Fibroblast of upper back skin (primary cell): Measurements from ENCODE around the gene NDC1.
"Not testable (repeated sequence)": the region's sequence is repeated elsewhere in the genome, so short reads cannot be mapped to it uniquely, and the experiment has no call there.

Experiments
- DNase-seq: peaks from one replicate; pipeline ENCODE4 v3.0.0-alpha.2; 2013

Gene NDC1

GRCh38 chr1:53821380-53821779 lies 16.7 kb downstream of the NDC1 start:
- DNase-seq = no peak

DNA sequence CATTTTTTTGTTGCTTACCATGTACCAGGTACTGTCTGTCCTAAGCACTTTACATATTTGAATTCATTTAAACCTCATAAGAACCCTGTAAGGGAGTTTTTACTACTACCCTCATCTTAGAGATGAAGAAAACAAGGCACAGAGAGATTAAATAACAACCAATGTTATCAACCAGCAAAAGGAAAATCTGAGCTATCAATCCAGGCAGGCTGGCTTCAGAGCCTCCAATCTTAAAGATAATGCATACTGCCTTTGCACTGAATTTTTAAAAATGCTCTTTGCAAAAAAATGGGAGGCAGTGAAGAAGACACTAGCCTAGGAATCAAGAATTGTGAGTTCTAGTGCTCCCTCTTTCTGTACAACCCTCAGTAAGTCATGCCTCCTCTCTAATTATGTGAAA lies 18.7 kb downstream of the NDC1 start:
- DNase-seq = no peak

DNA sequence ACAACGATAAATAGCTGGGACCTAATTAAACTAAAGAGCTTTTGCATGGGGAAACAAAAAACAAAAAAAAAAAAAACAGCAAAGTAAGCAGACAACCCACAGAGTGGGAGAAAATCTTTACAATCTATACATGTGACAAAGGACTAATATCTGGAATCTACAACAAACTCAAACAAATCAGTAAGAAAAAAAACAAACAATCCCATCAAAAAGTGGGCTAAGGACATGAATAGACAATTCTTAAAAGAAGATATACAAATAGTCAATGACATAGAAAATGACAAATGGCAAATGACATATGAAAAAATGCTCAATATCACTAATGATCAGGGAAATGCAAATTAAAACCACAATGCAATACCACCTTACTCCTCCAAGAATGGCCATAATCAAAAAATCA lies 21.5 kb downstream of the NDC1 start:
- not testable (repeated sequence) for DNase-seq

- DNase-seq = not testable (repeated sequence)
These were observed 22.6 kb downstream of the NDC1 start for GRCh38 chr1:53815484-53815883.

- peak; percentile 14 for DNase-seq
These were observed 26.7 kb downstream of the NDC1 start for GRCh38 chr1:53811414-53811851.

DNA sequence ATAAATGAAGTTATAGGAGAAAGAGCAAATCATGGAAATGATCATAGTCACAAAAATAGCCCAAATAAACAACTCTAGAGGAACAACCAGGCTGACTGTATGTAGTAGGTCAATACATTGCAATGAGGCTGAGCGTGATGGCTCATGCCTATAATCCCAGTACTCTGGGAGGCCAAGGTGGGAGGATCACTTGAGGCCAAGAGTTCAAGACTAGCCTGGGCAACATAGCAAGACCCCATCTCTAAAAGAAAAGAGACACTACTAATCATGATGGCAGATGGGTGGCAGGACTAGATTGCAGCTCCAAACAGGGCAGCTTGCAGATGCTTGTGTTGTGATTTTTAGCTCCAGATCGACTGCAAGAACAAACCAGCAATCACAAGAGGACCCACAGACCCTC lies 27.6 kb downstream of the NDC1 start:
- DNase-seq = no peak

DNA sequence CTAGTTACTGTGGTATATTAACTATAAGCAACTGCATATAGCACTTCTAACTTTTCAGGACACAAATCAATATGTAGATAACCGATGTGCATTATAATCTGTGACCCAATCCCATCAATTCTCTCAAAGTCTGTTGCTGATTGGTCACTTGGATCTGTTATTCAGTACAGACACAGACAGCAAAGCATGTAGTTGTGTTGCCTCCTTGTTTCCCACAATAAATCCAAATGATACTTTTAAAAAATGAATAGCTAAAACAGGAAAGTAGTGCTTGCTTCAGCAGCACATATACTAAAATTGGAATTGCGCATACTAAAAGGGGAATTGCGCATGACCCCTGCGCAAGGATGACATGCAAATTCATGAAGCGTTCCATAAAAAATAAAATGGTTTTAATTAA lies 28.1 kb downstream of the NDC1 start:
- DNase-seq = no peak

DNA sequence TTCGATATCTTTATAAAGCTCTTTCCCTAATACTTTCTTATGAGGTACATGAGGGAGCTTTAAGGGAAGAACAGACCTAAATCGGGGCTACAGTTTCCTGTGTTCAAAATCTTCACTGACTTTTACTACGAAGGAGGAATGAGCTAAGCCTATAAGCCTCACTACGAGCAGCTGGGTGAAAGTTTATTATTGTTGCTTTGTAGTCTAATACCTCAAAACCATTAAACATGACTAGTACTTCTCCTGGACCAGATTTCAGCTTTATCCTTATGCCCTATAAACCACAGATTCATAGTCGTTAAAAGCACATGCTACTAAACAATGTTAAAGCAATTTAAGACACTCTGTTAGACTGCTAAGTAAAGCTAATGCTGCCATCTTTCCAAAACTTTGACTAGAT lies 30.2 kb downstream of the NDC1 start:
- DNase-seq = peak; percentile 31

DNA sequence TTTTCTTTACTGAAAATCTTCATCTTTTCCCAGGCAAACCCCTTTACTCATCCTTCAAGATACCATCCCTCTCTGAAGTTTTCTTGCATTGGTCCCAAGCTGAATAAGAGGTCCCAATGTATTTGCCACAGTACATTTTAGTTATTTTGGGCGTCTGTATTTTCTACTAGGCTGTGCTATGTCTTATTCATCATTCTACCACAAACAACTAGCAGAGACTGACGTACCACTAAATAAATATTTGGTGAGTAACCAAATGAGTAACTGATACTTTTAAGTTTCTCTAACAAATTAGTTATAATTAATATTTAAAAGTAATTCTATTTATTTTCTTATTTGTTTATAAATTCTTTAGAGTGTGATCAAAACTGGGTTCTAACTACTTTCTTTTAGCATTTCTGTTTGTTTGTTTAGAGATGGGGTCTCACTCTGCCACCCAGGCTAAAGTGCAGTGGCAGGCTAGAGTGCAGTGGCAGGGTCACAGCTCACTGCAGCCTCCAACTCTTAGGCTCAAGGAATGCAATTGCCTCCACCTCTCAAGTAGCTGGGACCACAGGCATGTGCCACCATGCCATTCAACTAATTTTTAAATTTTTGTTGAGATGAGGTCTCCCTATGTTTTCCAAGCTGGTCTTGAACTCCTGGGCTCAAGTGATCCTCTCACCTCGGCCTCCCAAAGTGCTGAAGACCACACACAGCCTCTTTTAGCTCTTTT lies 33.1 kb downstream of the NDC1 start:
- DNase-seq = no peak

DNA sequence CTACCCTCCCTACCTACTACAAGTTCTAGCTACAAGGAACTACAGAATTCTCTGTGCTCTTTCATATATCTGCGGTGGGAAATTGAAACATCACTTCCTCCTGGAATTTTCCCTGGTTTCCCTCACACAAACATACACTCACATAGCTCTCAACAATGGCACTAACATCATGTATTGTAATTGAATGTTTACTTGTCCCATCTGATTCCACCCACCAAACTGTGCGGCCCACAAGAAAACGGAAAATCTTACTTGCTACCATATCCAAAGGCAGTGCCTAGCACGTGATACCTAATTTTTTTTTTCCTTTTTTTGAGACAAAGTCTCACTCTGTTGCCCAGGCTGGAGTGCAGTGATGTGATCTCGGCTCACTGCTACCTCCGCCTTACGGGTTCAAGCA lies 33.9 kb downstream of the NDC1 start:
- no peak for DNase-seq

DNA sequence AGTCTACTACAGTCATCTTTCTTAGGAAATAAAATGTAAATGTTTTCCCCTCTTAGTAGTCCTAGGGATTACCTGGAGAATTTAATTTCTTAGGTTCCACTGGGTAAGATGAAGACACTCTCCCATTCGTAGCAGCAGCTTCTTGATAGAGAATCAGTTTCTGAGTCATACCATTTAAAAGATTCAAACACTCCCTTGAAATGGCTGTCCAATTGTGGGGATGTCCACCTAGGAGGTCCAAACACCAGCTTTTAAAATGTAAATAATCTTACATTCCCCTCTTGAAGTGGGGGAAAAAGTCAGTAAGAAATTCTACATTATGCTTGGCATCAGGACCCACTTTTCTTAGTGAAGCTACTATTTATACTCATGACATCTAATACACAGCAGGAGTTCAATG lies 37.5 kb downstream of the NDC1 start:
- DNase-seq = no peak

GRCh38 chr1:53799141-53799540 lies 39.0 kb downstream of the NDC1 start:
- peak; percentile 37 for DNase-seq

- DNase-seq = no peak
These were observed 45.3 kb downstream of the NDC1 start for GRCh38 chr1:53792806-53793205.

DNA sequence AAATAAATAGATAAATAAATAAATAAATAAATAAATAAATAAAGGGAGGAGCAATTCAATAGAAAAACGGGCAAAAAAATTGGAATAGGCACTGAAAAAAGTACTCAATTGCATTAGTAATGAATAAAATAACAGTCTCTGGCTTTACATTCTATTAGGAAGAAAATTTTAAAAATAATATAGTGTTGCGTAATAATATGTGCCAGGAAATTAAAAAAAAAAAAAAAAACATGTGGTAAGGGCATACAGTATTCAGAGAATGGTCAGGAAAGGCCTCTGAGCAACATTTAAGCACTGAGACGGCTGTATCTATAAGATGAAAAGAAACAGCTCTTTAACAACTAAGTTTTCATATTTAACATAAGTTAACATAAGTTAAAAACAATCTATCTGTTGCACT lies 50.4 kb downstream of the NDC1 start:
- DNase-seq = no peak

DNA sequence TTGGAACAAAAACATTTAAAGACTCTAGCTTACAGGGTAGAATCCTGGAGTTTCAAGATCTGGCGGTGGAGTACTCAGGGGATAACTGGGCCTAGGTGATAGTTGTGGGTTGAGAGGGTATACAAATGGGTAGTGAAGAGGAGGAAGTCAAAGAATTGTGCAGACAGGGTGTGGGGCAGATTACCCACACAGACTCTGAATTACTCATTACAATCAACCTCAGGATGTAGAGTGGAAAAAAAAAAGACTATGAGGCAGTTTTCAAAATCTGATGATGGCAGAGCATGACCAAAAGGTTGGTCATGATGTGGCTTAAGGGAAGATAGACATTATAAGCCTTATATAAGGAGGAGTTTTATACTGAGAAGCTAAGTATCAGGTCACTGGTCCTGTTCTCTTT lies 55.0 kb downstream of the NDC1 start:
- peak; percentile 47 for DNase-seq

DNA sequence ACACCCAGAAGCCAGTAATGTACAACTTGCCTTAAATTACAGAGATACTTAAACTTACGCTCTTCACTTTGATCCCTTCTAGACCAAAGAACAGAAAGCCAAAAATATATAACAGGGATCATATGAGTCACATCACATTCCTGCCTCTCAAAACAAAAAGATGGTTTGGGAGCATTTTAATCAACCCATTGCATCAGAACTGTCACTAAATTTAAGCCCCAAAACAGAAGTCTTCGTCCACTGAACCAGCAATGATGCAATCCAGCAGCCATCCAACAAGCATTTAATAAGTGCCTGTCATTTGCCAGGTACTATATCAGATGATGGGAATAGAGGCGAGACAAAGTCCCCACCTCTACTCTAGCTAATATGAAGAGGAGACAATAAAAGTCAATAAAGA lies 56.4 kb downstream of the NDC1 start:
- peak; percentile 89 for DNase-seq

DNA sequence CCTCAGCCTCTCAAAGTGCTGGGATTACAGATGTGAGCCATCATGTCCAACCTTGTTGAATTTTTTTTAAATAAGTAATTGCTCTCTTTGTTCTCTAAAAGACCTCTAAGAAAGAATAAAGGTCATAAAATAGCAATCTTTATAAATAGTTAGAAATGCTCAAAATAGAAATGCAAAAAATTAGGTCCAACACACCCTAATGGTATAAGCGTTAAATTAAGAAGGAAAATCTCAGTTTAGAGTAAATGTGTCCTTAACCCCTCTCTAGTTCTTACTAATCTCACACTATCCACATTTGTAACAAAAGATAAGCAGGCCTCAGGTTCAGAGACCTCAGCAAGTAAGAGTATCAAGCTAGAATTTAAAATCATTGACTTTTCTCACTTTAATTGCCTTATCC lies 60.8 kb downstream of the NDC1 start:
- no peak for DNase-seq

GRCh38 chr1:53771648-53772047 lies 66.4 kb downstream of the NDC1 start:
- DNase-seq = peak; percentile 81

GRCh38 chr1:53769780-53770179 lies 68.3 kb downstream of the NDC1 start:
- DNase-seq = peak; percentile 81

DNA sequence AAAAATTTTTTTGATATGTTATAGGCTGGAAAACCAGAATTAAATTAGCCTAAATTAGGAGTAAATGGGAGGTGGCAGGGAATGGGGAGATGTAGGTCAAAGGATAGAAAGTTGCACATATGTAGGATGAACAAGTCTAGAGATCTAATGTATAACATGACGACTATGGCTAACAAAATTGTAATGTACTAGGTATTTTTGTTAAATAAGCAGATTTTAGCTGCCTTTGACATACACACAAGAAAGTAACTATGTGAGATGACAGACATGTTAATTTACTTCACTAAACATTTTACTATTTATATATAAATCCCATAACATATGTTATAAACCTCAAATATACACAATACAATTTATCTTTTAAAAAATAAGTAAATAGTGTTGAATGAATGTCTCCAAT lies 68.9 kb downstream of the NDC1 start:
- DNase-seq = no peak

DNA sequence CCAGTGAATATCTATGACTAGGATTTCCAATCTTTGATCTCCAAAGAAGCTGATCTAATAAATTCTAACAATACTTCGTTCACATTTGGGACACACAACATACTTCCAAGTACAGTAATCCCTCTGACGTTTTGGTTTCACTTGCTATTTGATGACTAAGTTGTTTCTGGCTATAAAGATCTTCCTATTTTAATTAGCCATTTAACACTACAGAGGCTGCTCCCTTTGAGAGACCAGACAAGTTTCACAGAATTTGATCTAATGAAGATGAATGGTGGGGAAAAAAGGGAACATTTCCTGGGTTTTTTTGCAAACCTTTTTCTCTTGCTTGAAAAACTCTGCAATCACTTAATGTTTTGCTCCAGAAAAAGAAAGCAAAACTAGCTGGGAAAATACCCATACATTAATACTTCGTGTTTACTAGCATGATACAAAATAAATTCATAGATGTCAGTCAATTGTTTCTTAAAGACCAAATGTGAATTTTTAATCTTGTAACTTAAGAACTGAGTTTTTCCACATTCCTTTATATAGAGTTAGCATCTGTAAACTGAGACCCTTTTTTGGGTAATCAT lies 71.2 kb downstream of the NDC1 start:
- peak; percentile 58 for DNase-seq

- DNase-seq = no peak
These were observed 71.8 kb downstream of the NDC1 start for GRCh38 chr1:53766194-53766742.

GRCh38 chr1:53765657-53766056 lies 72.4 kb downstream of the NDC1 start:
- DNase-seq = peak; percentile 61

DNA sequence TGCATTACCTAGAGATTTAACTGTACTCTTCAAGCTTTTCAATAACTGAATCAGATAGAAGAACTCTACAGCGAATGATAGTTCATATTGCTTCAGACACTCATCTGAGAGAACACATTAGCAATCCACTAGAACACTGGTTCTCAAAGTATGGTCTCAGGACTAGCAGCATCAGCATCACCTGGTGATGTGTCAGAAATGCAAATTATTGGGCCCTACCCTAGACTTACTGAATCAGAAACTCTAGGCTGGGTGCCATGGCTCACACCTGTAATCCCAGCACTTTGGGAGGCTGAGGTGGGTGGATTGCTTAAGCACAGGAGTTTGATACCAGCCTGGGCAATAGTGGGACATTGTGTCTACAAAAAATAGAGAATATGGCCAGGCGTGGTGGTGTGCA lies 74.2 kb downstream of the NDC1 start:
- DNase-seq = no peak

GRCh38 chr1:53763461-53763860 lies 74.6 kb downstream of the NDC1 start:
- DNase-seq = no peak
